BLaER1 (cell line): Measurements from ENCODE around the gene RAET1E.
"Not testable (repeated sequence)": the region's sequence is repeated elsewhere in the genome, so short reads cannot be mapped to it uniquely, and the experiment has no call there.

Source experiments
- H3K27ac ChIP-seq: shearing (Covaris generic); formaldehyde crosslinking; 2 replicates; pipeline ENCODE4 v1.8.1; 2022
- H3K27me3 ChIP-seq: shearing (Covaris generic); formaldehyde crosslinking; 2 replicates; pipeline ENCODE4 v1.8.1; 2022
- H3K36me3 ChIP-seq: shearing (Covaris generic); formaldehyde crosslinking; 2 replicates; pipeline ENCODE4 v1.8.1; 2022
- H3K4me1 ChIP-seq: shearing (Covaris generic); formaldehyde crosslinking; 2 replicates; pipeline ENCODE4 v1.8.1; 2022
- H3K4me2 ChIP-seq: shearing (Covaris generic); formaldehyde crosslinking; 2 replicates; pipeline ENCODE4 v1.8.1; 2022
- H3K4me3 ChIP-seq: shearing (Covaris generic); formaldehyde crosslinking; 2 replicates; pipeline ENCODE4 v1.8.1; 2022
- H3K9ac ChIP-seq: shearing (Covaris generic); formaldehyde crosslinking; 2 replicates; pipeline ENCODE4 v1.8.1; 2022
- H3K9me3 ChIP-seq: shearing (Covaris generic); formaldehyde crosslinking; 2 replicates; pipeline ENCODE4 v1.8.1; 2022
- H4K20me1 ChIP-seq: shearing (Covaris generic); formaldehyde crosslinking; 2 replicates; pipeline ENCODE4 v1.8.1; 2022
- Cebpa-rat ChIP-seq: shearing (Covaris generic); IDR thresholded peaks from 2 replicates; pipeline ENCODE4 v1.8.1; 2022

RAET1E gene

DNA sequence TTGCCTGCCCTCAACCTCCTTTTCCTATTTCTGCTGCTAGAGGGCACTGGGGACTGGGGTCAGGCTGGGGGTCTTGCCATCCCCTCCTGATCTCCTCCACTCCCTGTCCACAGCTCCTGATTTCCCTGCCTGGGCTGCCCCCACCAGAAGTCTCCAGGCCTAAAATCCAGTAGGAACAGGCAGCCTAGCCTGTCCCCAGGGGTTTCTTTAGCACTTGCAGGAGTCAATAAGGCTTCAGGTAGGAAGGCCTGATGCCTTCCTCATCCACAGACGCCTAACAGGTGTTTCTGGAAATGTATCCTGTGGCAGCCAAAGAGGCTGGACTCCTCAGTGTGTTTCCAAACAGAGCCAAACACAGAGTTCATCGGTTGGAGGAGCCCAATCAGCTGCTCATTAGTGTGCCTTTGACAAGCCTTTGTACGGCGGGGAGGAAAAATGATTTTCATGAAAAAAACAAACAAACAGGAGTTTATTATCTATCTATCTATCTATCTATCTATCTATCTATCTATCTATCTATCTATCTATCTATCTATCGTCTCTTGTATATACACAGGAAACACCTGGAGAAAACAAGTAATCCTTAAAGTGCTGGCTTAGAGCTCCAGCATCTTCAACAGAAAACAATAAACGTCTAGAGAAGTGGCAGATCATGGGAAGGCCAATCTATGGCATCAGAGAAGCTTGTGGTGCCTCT, 3.7 kb upstream of the RAET1E start:
- H4K20me1 ChIP-seq, result no peaks in the 10 kb centered on the region
- no peak for TF ChIP-seq Cebpa-rat
- no peaks in the 10 kb centered on the region for H3K27me3 ChIP-seq
- no peak overlapping the region for H3K9ac ChIP-seq
- no peak overlapping the region for H3K4me3 ChIP-seq
- H3K4me1 ChIP-seq, result peaks cover 29% of the 10 kb centered on the region
- H3K36me3 ChIP-seq, result no peaks in the 10 kb centered on the region
- H3K9me3 ChIP-seq, result no peaks in the 10 kb centered on the region
- no peak overlapping the region for H3K4me2 ChIP-seq
- no peak overlapping the region for H3K27ac ChIP-seq

GRCh38 chr6:149900620-149901443, 2.9 kb upstream of the RAET1E start:
- no peak for TF ChIP-seq Cebpa-rat
- Histone ChIP-seq H3K27me3 (no peaks in the 10 kb centered on the region), H3K4me2 (no peak overlapping the region), H3K4me3 (no peak overlapping the region), H3K4me1 (peaks cover 29% of the 10 kb centered on the region), H3K27ac (no peak overlapping the region), H4K20me1 (no peaks in the 10 kb centered on the region), H3K36me3 (no peaks in the 10 kb centered on the region), H3K9ac (no peak overlapping the region), H3K9me3 (no peaks in the 10 kb centered on the region)

DNA sequence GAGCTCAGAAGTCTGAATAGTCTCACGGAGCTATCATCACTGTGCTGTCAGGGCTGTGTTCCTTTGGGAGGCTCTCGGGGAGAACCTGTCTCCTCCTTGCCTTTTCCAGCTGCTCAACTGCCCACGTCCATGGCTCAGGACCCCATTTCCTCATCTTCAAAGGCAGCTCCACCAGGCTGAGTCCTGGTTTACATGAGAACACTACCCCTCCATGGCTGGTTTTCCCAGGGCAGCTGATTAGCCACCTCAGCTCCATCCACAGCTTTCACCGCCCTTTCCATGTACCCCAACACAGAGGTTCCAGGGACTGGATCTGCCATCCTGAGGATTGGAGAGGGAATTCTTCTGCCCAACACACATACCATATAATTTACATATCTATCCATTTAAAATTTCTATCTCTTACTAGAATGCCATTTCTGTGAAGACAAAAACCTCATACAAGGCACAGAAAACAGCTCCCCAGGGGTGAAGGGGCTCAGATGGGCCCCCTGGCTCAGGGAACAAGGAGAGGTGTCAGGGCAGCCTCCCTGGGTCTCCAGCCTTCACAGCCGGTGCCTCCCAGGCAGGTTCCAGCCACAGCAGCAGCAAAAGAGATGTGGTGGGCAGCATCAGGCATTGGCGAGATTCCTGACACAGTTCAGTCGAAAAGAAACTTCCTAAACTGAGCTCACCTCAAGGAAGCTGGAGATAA, 2.2 kb upstream of the RAET1E start:
- H3K27ac ChIP-seq, result no peak overlapping the region
- no peak overlapping the region for H3K4me2 ChIP-seq
- H4K20me1 ChIP-seq, result no peaks in the 10 kb centered on the region
- no peak for TF ChIP-seq Cebpa-rat
- H3K27me3 ChIP-seq, result no peaks in the 10 kb centered on the region
- no peaks in the 10 kb centered on the region for H3K9me3 ChIP-seq
- H3K36me3 ChIP-seq, result no peaks in the 10 kb centered on the region
- H3K9ac ChIP-seq, result no peak overlapping the region
- H3K4me1 ChIP-seq, result peaks cover 29% of the 10 kb centered on the region
- no peak overlapping the region for H3K4me3 ChIP-seq

- Histone ChIP-seq H3K4me3 (no peak overlapping the region), H3K36me3 (no peaks in the 10 kb centered on the region), H3K4me1 (peaks cover 24% of the 10 kb centered on the region), H3K9ac (no peak overlapping the region), H4K20me1 (no peaks in the 10 kb centered on the region), H3K4me2 (no peak overlapping the region), H3K9me3 (no peaks in the 10 kb centered on the region), H3K27ac (no peak overlapping the region), H3K27me3 (no peaks in the 10 kb centered on the region)
- TF ChIP-seq Cebpa-rat, result no peak
These were observed 1.6 kb upstream of the RAET1E start for GRCh38 chr6:149899486-149899885.

- Histone ChIP-seq H3K4me3 (no peak overlapping the region), H4K20me1 (no peaks in the 10 kb centered on the region), H3K27me3 (no peaks in the 10 kb centered on the region), H3K9ac (no peak overlapping the region), H3K4me1 (peaks cover 19% of the 10 kb centered on the region), H3K27ac (no peak overlapping the region), H3K36me3 (no peaks in the 10 kb centered on the region), H3K4me2 (no peak overlapping the region), H3K9me3 (no peaks in the 10 kb centered on the region)
- TF ChIP-seq Cebpa-rat, result no peak
These were observed 1.1 kb upstream of the RAET1E start for GRCh38 chr6:149898966-149899365.

GRCh38 chr6:149897015-149897697, 757 bp downstream of the RAET1E start:
- Histone ChIP-seq H3K4me1 (peaks cover 19% of the 10 kb centered on the region), H3K4me2 (no peak overlapping the region), H3K4me3 (no peak overlapping the region), H3K9ac (no peak overlapping the region), H3K9me3 (no peaks in the 10 kb centered on the region), H3K27ac (no peak overlapping the region), H4K20me1 (no peaks in the 10 kb centered on the region), H3K36me3 (no peaks in the 10 kb centered on the region), H3K27me3 (no peaks in the 10 kb centered on the region)
- TF ChIP-seq Cebpa-rat, result no peak

GRCh38 chr6:149896491-149896890, 1.4 kb downstream of the RAET1E start:
- Histone ChIP-seq H3K4me1 (peaks cover 19% of the 10 kb centered on the region), H3K4me2 (peak overlapping the region; percentile 38; the same call in 1 of the 2 replicates), H4K20me1 (no peaks in the 10 kb centered on the region), H3K27ac (no peak overlapping the region), H3K9me3 (no peaks in the 10 kb centered on the region), H3K36me3 (no peaks in the 10 kb centered on the region), H3K9ac (no peak overlapping the region), H3K27me3 (no peaks in the 10 kb centered on the region), H3K4me3 (no peak overlapping the region)
- no peak for TF ChIP-seq Cebpa-rat

DNA sequence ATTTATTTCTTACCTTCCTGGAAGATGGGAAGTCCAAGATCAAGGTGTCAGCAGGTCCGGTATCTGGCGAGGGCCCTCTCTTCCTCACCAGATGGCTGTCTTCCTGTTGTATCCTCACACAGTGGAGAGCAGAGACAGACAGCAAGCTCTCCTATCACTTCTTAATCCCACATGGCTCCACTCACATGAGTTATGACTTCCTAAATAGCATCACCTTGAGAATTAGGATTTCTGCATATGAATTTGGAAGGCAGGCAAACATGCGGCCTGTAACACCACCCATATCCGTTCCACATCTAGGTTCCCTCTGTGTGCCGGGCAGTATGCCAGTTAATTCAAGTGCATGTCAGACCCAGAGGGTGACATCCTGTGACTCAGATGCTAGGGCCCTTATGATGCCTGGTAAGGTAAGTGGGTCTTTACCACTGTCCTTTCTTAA, 2.1 kb downstream of the RAET1E start:
- Histone ChIP-seq H3K4me3 (no peak overlapping the region), H3K27ac (no peak overlapping the region), H3K27me3 (no peaks in the 10 kb centered on the region), H4K20me1 (no peaks in the 10 kb centered on the region), H3K36me3 (no peaks in the 10 kb centered on the region), H3K9ac (no peak overlapping the region), H3K4me2 (peak overlapping the region; percentile 38), H3K9me3 (no peaks in the 10 kb centered on the region), H3K4me1 (peaks cover 19% of the 10 kb centered on the region)
- TF ChIP-seq Cebpa-rat, result no peak

DNA sequence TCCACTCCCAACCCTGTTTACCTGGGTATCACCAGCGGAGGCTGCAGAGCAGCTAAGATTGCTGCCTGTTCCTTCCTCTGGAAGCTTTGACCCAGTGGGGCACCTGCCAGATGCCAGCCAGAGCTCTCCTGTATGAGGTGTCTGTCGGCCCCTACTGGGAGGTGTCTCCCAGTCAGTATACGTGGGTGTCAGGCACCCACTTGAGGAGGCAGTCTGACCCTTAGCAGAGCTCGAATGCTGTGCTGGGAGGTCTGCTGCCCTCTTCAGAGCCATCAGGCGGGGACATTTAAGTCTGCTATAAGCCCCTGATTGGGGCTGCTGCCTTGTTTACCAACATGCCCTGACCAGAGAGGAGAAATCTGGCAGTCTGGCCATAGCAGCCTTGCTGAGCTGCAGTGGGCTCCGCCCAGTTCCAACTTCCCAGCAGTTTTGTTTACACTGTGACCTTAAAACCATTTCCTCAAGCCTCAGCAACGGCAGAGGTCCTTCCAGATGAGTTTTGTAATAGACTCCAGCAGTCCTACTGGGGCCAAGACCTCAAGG, 2.8 kb downstream of the RAET1E start:
- Histone ChIP-seq H3K9ac (no peak overlapping the region), H3K36me3 (no peaks in the 10 kb centered on the region), H3K9me3 (no peaks in the 10 kb centered on the region), H3K4me3 (no peak overlapping the region), H3K27ac (no peak overlapping the region), H3K4me1 (peaks cover 19% of the 10 kb centered on the region), H3K4me2 (peak overlapping the region; percentile 38; the same call in 1 of the 2 replicates), H3K27me3 (no peaks in the 10 kb centered on the region), H4K20me1 (no peaks in the 10 kb centered on the region)
- no peak for TF ChIP-seq Cebpa-rat

DNA sequence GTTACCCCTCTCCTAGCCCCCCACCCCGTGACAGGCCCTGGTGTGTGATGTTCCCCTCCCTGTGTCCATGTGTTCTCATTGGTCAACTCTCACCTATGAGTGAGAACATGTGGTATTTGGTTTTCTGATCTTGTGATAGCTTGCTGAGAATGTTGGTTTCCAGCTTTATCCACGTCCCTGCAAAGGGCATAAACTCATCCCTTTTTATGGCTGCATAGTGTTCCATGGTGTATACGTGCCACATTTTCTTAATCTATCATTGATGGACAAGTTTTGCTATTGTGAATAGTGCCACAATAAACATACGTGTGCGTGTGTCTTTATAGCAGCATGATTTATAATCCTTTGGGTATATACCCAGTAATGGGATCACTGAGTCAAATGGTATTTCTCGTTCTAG, 6.0 kb downstream of the RAET1E start:
- H3K4me3 ChIP-seq, H3K9me3 ChIP-seq, H4K20me1 ChIP-seq, H3K9ac ChIP-seq, H3K27me3 ChIP-seq, H3K4me2 ChIP-seq, H3K36me3 ChIP-seq, H3K27ac ChIP-seq: not testable (repeated sequence)
- H3K4me1 ChIP-seq, result peaks cover 18% of the 10 kb centered on the region
